K562 (cell line): ENCODE data around the gene PPFIBP2. TPM values are rescaled to one million over a fixed set of nuclear protein-coding genes. Genes with fewer than 3 reads are reported as not detected.

Experiments
- ATAC-seq: fragments of 200-7000 bp; cut with Tn5 transposase; 3 replicates; pipeline ENCODE4 v1.9.1; 2020; ENCODE audit warnings: moderate library complexity
- BruUV-seq: library from RNA; stranded (reverse); fragments of 400-500 nt; replicated peaks from 2 replicates; lab custom pipeline; 2021; lab: Mats Ljungman, UMichigan
- CTCF ChIA-PET: fragments of 300-600 bp; formaldehyde crosslinking; extraction: SDS; loops from one replicate; lab custom pipeline; 2021; ENCODE audit warnings: low intra/inter-chr PET ratio; lab: Yijun Ruan, JAX
- POLR2A ChIA-PET: fragments of 300-600, 350-650 bp; sonication (Branson Sonifier 250); formaldehyde crosslinking; extraction: SDS; loops from one replicate; lab custom pipeline; 2021; ENCODE audit warnings: antibody characterized with exemption, inconsistent platforms; lab: Yijun Ruan, JAX
- DNase-seq, 4 experiments: peaks; one replicate each; pipeline versions ENCODE4 v3.0.0 to v3.0.0-alpha.2; 2011 to 2018; ENCODE audit warnings: low spot score in 3 of 4, mixed read lengths in 3 of 4; ENCODE audit errors: extremely low read depth in 1 of 4
- FAIRE-seq: peaks from 2 replicates; lab custom pipeline; 2011; peaks lifted over from hg19 to GRCh38; lab: Jason Lieb, UNC
- H2AFZ ChIP-seq: 2 replicates; pipeline ENCODE4 v1.6.0; 2011; ENCODE audit warnings: low read depth, low read length, control low read depth, inconsistent platforms
- H3K27ac ChIP-seq: fragments of 200-600 bp; 3 replicates; pipeline ENCODE4 v1.8.0; 2011; ENCODE audit warnings: low read depth, mild to moderate bottlenecking, control low read depth, inconsistent platforms, low read length, moderate library complexity, mixed read lengths; ENCODE audit errors: extremely low read depth
- H3K27me3 ChIP-seq, 2 experiments: fragments of 300-600 bp in 1 of 2; 2 replicates in 1 of 2; 3 replicates in 1 of 2; pipeline versions ENCODE4 v1.6.0 to v1.8.0; 2011; ENCODE audit warnings: inconsistent platforms in 2 of 2, low read length in 2 of 2, mild to moderate bottlenecking in 1 of 2, mixed read lengths in 1 of 2, moderate library complexity in 1 of 2; ENCODE audit not compliant: control insufficient read depth in 2 of 2, insufficient read depth in 2 of 2
- H3K36me3 ChIP-seq: fragments of 300-600 bp; 3 replicates; pipeline ENCODE4 v1.8.0; 2011; ENCODE audit warnings: mild to moderate bottlenecking, low read length, inconsistent platforms; ENCODE audit not compliant: control insufficient read depth, insufficient read depth
- H3K4me1 ChIP-seq, 2 experiments: fragments of 200-600 bp in 1 of 2; replicated peaks in 1 of 2; 2 replicates in 1 of 2; 3 replicates in 1 of 2; pipeline versions ENCODE4 v1.5.1 to v1.8.0; 2011; ENCODE audit warnings: inconsistent platforms in 2 of 2, low read length in 2 of 2, mild to moderate bottlenecking in 1 of 2, mixed read lengths in 1 of 2, moderate library complexity in 1 of 2; ENCODE audit not compliant: control insufficient read depth in 2 of 2, insufficient read depth in 2 of 2
- H3K4me2 ChIP-seq: 2 replicates; pipeline ENCODE4 v1.6.1; 2011; ENCODE audit warnings: low read length, control low read depth, inconsistent platforms, mixed read lengths; ENCODE audit not compliant: insufficient read depth
- H3K4me3 ChIP-seq: fragments of 200-600 bp; sonication (generic), shearing (Covaris generic); 2 replicates; pipeline ENCODE4 v1.5.1; 2016; ENCODE audit warnings: control low read depth, inconsistent platforms
- H3K79me2 ChIP-seq: fragments of 200-600 bp; 3 replicates; pipeline ENCODE4 v1.8.0; 2011; ENCODE audit warnings: low read length, inconsistent platforms; ENCODE audit not compliant: control insufficient read depth, insufficient read depth
- H3K9ac ChIP-seq, 2 experiments: 2 replicates each; pipeline versions ENCODE4 v1.6.0 to v1.6.1; 2011; ENCODE audit warnings: low read depth in 2 of 2, low read length in 2 of 2, control low read depth in 1 of 2, inconsistent platforms in 1 of 2, mild to moderate bottlenecking in 1 of 2, mixed read lengths in 1 of 2; ENCODE audit not compliant: insufficient read depth in 1 of 2
- H3K9me1 ChIP-seq: one replicate; pipeline ENCODE4 v1.6.0; 2011; ENCODE audit warnings: inconsistent platforms, mild to moderate bottlenecking, low read length, moderate library complexity; ENCODE audit not compliant: control insufficient read depth, insufficient read depth
- H3K9me3 ChIP-seq: replicated peaks from 2 replicates; pipeline ENCODE4 v1.5.1; 2011; ENCODE audit warnings: low read depth, low read length, inconsistent platforms; ENCODE audit not compliant: control insufficient read depth, insufficient read depth
- H4K20me1 ChIP-seq: replicated peaks from 2 replicates; pipeline ENCODE4 v1.6.1; 2011; ENCODE audit warnings: low read length, inconsistent platforms, mixed read lengths; ENCODE audit not compliant: control insufficient read depth, insufficient read depth
- ESRRB ChIP-seq: fragments of 250-450 bp; sonication (Bioruptor Pico); IDR thresholded peaks from 2 replicates; pipeline ENCODE4 v1.5.0; 2020; ENCODE audit warnings: mild to moderate bottlenecking, moderate library complexity, borderline replicate concordance
- GABPB2 ChIP-seq: fragments of 250-450 bp; sonication (Bioruptor Pico); conservative IDR thresholded peaks from 2 replicates; pipeline ENCODE4 v1.5.1; 2021; ENCODE audit warnings: mild to moderate bottlenecking
- HDAC2 ChIP-seq: fragments of 450-650 bp; IDR thresholded peaks from 2 replicates; pipeline ENCODE4 v1.6.1; 2016; ENCODE audit warnings: mild to moderate bottlenecking
- PHF8 ChIP-seq: fragments of 200-600 bp; sonication (generic); IDR thresholded peaks from 2 replicates; pipeline ENCODE4 v1.6.1; 2012; ENCODE audit warnings: mixed run types, mild to moderate bottlenecking, inconsistent platforms, low read length, moderate library complexity, borderline replicate concordance
- ZFX ChIP-seq: sonication (generic); formaldehyde crosslinking; IDR thresholded peaks from 2 replicates; pipeline ENCODE4 v1.8.0; 2022; ENCODE audit warnings: mild to moderate bottlenecking, missing genetic modification reagents, moderate library complexity
- WGBS: fragments of 100-300 bp; shearing (Covaris generic); methylation state at CpG from one replicate; pipeline ENCODE4 v1.1.6; 2016; ENCODE audit warnings: low coverage, mixed read lengths; ENCODE audit not compliant: insufficient coverage; ENCODE audit errors: missing lambda C conversion rate; 5-methylcytosine and 5-hydroxymethylcytosine counted together
- in situ Hi-C: fragments of 300-500 bp; cut with MboI; formaldehyde crosslinking; loops from 4 replicates; pipeline ENCODE4 v1.15.0; 2018; ENCODE audit warnings: inconsistent platforms, mixed read lengths
- intact Hi-C: fragments of 100-400 bp; cut with micrococcal nuclease; formaldehyde crosslinking; loops from 2 replicates; pipeline ENCODE4 v1.14.2; 2022
- polyA plus RNA-seq, 8 experiments: library from polyadenylated mRNA; depleted of rRNA in 4 of 8; stranded (reverse) in 5 of 8; unstranded in 3 of 8; fragments of >200 nt; fragmentation: Nextera tagmentation in 2 of 8; fragmentation: Illumina TruSeq in 1 of 8; extraction: Ambion mirVana in 2 of 8; extraction: Trizol in 1 of 8; gene quantifications; 2 replicates each; pipeline versions ENCODE4 v1.2.1 to v1.2.3, GENCODE V29; 2011 to 2014; ENCODE audit warnings: inconsistent platforms in 1 of 8, missing spikeins in 1 of 8
- total RNA-seq, 7 experiments: library from RNA; depleted of rRNA in 6 of 7; stranded (reverse); fragments of >200 nt in 6 of 7; fragmentation: Illumina TruSeq in 2 of 7; extraction: Trizol in 2 of 7; gene quantifications; 2 replicates each; pipeline versions ENCODE4 v1.2.1 to v1.2.3, GENCODE V29; 2011 to 2021; ENCODE audit warnings: low replicate concordance in 1 of 7

The PPFIBP2 gene
- total and polyA plus RNA-seq, 9 of the 15 experiments (the other 6 are each of a cell fraction or from before 2014, with no cell fraction given) = 0.18 to 3.4 (median 1.2) TPM

DNA sequence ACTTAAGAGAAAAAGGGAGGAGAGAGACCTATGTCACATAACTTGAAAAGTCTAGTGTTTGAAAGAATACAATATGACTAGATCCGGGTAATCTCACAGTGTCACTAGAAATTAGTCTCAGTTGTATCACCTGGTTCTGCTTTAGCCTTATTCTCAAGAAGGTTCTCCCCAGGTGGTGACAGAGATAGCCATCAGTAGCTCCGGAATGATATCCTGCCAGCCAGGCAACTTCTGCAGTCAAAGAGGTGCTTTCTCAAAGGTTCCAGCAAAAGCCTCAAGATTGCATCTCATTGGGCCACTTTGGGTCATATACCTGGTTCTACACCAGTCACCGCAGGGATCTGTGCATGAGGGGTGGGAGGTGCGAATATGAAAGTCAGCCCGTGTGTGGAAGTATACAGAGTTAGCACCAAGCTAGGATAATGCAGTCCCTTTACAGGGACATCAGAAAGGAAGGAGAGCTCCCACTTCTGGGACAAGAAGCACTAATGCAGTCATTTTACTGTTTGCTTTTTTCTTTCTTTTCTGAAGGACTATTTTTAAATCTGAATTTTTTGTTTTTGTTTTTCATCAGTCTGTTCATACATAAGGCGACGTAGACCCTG lies 98.4 kb downstream of the PPFIBP2 start:
- POLR2A ChIA-PET = no interaction called here
- H3K4me3 ChIP-seq = no peak overlapping the region
- no peaks in the 10 kb centered on the region; a peak in 1 of 5 replicates for H3K4me1 ChIP-seq
- TF ChIP-seq GABPB2 (CRISPR knock-in tag) (no peak), PHF8 (no peak), ESRRB (CRISPR knock-in tag) (no peak), ZFX (CRISPR knock-in tag) (no peak), HDAC2 (no peak)
- TF ChIP-seq, all 486 proteins: peak for 0
- intact Hi-C loops = no loop called here
- in situ Hi-C loops = no loop called here
- ATAC-seq = no peak
- 6% methylated on average over 7 of the region's 7 CpGs for WGBS
- Histone ChIP-seq H3K4me2 (no peak overlapping the region), H2AFZ (no peak overlapping the region), H3K79me2 (no peaks in the 10 kb centered on the region), H3K27ac (no peak overlapping the region), H4K20me1 (no peaks in the 10 kb centered on the region), H3K9ac (no peak overlapping the region), H3K9me3 (no peaks in the 10 kb centered on the region), H3K27me3 (no peaks in the 10 kb centered on the region; a peak in 1 of 5 replicates), H3K36me3 (no peaks in the 10 kb centered on the region), H3K9me1 (no peaks in the 10 kb centered on the region)
- no TSS peak for BruUV-seq
- CTCF ChIA-PET = no interaction called here
- no peak for DNase-seq
- no peak for FAIRE-seq
